ENCODE results near the gene CYBC1.
"Not testable (repeated sequence)": the region's sequence is repeated elsewhere in the genome, so short reads cannot be mapped to it uniquely, and the experiment has no call there.

CYBC1 gene

DNA sequence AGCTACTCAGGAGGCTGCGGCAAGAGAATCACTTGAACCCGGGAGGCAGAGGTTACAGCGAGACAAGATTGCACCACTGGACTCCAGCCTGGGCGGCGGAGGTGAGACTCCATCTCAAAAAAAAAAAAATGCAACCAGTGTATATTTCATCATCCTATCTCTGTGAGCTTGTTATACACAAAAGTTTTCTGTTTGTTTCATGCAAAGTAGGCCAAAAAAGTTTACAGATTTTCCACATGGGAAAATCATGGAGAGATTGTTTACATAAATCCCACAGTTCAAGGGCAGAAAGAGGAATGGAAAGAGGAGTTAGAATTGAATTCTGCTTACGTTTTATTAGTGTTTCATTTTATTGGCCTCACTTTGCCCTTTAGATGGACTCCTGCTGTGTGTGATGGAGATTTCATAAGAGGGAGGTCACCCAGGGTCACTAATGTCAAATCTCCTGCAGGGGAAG lies 32.7 kb upstream of the CYBC1 start:
- intact Hi-C loops (cut with DNase I), result no loop called here
- DNase-seq, result no peak

DNA sequence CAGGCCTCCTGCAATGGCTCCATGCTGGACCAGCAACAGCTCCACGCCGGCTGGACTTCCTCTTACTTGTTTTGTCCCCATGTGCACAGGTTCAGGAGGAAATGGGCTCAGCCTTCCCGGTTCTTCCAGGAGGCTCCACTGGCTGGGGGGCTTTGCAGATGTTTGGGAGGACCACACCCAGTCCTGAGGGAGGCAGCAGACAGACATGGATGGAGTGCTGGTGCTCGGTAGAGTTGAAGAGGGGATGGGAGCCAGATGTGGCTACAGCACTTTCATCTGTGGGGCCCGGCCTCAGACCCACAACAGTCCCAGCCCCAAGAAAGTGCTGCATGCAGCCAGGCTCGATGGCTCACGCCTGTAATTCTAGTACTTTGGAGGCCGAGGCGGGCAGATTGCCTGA lies 29.8 kb upstream of the CYBC1 start:
- DNase-seq, result no peak
- intact Hi-C loops (cut with DNase I), result no loop called here

DNA sequence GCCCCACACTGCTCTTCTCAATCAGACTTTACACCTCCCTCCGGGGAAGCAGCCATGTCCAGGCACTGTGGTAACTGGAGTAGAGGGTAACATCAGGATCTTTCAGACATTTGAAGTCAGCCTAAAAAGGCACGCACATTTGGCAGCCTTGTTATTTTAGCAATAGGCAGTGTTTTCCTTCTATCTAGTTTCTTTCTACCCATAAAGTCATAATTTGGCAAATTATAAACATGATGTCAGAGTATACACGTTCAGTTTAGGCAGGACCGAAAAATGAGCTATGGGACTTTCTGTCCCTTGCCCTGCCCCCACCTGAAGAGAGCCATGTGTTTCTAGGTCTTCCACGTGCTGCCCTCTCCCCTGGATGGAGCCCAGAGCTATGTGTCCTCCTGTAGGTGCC lies 29.1 kb upstream of the CYBC1 start:
- intact Hi-C loops (cut with DNase I), result no loop called here
- DNase-seq, result no peak

DNA sequence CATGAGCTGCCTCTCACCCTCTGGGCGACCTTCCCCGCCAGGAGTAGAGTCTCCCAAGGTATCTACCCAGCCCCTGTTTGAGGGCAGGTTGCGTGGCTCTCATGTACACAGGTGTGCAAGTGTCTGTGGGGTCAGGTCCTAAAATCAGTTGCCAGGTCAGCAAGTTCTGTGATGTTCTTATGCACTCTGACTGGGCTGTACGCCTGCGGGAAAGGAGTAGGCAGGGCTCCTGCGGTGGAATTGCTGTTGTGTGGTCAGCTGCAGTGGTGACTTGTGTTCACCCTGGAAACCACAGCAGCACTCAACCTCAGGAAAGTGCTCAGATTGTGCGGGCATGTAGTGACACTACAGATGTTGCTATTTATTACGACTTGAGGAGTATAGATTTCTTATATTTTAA lies 27.4 kb upstream of the CYBC1 start:
- intact Hi-C loops (cut with DNase I), result no loop called here
- no peak for DNase-seq

DNA sequence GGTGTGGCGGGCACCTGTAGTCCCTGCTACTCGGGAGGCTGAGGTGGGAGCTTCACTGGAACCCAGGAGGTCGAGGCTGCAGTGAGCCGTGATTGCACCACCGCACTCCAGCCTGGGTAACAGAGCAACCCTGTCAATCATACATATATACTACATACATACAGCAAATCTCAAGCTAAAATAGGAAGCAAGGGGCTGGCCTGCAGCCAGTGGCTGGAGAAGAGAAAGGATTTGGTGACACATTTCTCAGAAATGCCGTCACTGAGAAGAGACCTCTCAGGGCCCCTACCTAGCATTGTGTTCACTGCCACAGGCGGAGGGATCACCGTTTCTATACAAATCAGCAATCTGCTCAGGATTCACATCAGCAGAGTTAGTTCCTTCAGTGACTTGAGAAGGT lies 24.9 kb upstream of the CYBC1 start:
- no peak for DNase-seq
- intact Hi-C loops (cut with DNase I), result no loop called here

DNA sequence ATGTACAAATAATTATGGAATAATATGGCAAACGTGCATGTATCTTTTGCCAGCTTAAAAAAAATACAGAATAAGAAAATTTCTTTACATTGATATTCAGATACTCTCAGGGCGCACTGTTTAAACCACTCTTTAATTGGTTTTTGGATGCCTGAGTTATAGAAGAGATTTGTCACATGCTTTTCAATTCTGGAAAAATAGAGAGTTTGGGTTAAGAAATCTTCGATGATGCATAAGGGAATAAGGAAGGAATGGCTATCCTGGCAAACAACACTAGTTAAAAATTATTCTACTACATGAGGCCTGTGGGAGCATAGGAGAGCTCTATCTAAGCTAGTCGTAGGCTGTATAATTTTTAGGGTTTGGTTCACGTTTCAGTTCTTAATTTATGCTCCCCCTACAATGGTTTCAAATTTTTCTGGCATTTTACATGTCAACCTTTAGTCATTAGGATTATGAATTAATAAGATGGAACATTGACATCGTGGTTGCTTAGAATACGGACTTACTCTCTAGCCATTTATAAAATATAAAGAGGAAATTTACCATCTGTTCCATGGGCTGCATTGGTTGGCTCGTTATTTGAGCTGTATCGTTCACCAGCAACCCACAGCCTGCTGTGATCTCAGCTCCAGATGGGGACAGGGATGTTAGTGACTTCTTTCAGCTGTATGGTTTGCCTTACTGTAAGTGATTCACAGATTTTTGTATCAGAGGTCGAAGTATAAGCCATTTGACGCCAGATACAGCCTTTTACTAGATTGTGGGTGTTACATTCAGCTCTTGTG lies 23.9 kb upstream of the CYBC1 start:
- DNase-seq, result no peak
- intact Hi-C loops (cut with DNase I), result no loop called here

DNA sequence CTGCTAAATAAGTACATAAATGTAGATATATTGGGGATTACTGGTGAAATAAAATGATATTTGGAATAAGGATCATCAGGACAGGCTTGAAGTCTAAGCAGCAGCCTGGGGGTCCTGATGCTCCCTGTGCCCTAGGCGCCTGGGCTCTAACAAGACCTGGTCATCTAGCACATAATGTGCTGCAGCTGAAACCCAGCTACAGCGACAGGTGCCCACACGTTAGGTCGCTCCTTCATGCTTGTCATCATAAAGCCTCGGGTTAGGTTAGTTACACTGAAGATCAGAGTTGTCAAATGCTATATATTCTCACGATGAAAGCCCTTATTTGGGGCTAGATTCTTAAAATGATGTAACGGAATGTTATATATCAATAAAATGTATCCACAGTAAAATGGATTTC lies 19.5 kb upstream of the CYBC1 start:
- intact Hi-C loops (cut with DNase I), result no loop called here
- no peak for DNase-seq

DNA sequence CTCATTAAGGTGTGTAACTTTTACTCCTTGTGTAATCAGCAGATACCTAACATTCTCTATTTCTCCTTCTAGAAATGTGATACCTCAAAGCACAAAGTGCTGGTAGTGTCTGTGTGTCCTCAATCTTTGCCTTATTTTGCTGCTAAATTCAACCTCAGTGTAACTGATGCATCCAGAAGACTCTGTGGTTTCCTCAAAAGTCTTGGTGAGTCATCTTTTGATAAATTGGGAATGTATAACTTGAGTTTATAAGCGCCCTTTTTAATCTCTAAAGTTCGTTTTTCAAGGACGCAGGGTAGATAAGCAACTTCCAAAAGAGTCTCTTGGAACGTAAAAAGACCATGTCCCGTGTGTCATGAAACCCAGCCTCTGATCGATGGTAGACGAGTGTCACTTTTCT lies 18.1 kb upstream of the CYBC1 start:
- intact Hi-C loops (cut with DNase I), result no loop called here
- DNase-seq, result no peak

DNA sequence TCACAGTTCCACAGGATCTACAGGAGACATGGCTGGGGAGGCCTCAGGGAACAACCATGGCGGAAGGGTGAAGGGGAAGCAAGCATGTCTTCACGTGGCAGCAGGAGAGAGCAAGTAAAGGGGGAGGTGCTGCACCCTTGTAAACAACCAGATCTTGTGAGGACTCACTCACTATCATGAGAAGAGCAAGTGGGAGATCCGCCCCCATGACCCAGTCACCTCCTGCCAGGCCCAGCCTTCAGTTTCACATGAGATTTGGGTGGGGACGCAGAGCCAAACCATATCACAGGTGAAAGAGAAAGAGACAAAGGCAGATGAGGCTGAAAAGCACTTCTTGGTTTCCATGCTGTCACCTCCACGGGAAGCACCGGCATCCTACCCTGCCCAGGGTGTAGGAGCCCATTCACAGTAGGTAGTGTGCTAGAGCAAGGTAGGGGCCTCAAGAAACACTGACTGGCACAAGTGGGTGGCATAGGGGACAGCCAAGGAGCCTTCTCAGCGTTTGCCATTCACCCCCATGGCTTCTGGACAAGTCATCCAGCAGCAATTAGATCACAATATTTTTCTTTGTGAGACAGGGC lies 14.6 kb upstream of the CYBC1 start:
- DNase-seq, result peak in 2 of 42 donors; percentile 26 to 43
- intact Hi-C loops (cut with DNase I), result no loop called here

DNA sequence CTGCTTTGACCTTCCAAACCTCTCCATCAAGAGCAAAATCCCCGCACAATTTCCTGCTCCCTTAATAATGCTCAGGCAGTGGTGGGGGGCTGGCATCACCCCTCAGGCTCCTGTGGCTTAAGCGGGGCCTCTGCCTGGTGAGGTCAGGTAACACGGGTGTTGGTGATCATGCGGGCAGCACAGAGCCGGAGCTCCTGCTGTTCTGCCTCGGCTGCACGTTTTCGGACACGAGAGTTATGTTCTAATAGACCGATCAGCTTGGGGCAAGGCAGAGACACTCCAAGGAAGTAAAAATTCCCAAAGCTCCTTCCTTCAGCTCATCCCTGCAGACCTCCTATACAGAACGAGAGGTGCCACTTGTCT lies 14.0 kb upstream of the CYBC1 start:
- intact Hi-C loops (cut with DNase I), result no loop called here
- DNase-seq, result no peak

DNA sequence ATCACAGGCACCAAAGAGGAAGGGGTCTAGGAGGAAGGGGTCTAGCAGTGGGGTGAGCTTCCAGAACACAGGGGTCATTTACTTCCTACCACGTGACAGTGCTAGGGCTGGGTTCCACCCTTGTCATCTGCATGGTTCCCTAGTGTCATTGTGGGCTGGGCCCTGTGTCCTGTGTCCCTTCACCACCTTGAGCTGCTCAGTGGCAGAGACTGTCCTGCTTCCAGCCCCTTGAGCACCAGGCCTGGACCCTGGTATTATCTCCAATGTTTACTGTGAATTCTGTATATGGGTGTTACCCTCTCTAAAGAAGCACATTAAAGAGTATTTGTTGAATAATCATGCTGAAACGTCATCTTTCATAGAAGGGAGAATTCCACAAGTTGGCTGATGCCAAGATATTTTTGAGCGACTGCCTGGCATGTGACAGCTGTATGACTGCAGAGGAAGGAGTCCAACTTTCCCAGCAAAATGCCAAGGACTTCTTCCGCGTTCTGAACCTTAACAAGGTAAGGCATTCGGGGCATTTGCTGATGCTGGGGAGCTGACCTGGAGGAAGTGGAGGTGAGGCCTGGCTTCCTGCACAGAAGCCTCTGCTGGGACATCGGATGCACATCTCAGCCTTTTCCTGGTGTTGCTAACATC lies 13.5 kb upstream of the CYBC1 start:
- DNase-seq, result no peak
- intact Hi-C loops (cut with DNase I), result no loop called here

DNA sequence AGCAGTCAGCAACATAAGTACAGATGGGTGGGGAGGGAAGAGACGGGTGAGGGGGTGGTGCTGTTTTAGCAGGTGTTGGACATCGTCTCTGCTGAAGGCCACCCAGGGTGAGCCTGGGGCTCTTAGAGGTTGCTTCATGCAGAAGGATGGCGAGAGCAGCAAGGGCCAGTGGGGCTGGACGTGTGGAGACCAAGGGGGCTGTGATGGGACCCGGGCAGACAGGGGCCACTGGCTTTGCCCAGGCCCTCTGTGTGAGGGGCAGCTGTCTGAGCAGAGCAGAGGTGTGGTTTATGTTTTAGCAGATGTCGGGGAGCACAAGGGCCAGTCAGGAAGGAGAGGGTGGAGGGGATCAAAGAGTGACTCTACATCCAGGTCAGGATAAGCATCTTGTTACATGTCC lies 12.8 kb upstream of the CYBC1 start:
- DNase-seq, result no peak
- intact Hi-C loops (cut with DNase I), result no loop called here

DNA sequence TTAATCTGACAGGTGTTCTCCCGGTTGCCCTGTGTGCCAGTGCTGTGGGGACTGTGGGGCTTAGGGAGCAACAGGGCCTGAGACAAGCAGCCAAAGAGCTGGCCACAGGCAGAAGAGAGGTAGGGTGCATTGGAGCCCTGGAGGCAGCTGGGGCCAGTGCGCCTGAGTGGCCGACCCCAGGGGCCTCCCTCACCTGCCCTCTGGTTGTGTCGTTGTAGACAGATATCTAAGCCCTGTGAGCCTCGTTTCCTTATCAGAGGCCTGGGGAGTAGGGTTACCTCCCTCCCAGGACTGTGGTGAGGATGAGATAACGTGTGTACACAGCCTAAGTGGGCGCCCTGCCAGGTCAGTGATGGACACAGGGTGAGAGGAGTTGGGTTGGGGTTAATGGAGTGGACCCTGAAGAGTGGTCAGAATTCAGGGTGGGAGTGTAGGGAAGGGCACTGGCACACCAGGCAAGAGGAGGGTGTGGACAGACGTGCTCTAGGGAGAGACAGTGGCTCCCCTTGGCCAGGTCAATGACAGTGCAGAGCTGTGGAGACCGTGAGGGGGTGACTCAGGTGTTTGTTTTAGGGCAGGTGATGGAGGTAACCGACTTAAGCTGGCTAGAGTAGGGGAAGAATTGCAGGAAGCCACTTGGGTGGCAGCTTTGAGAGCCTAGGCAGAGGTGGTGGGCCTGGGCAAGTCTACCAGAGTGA lies 11.4 kb upstream of the CYBC1 start:
- intact Hi-C loops (cut with DNase I), result no loop called here
- DNase-seq, result no peak

DNA sequence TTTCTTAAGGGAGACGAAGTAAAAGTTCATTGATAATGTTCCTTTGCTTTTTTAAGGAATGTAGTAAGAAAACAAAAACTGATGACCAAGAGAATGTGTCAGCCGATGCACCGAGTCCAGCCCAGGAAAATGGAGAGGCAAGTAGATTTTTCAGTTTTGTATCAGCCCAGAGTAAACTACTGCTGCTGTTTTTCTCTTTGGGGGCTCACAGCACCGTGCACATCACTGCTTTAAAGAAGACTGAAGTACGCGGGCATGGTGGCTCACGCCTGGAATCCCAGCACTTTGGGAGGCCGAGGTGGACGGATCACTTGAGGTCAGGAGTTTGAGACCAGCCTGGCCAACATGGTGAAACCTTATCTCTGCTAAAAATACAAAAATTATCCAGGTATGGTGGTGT lies 9.4 kb upstream of the CYBC1 start:
- intact Hi-C loops (cut with DNase I), result loop anchor here (10.0 kb wide), 1 partner anchor 55 kb away; the partner anchor contains the start of gene FOXK2
- DNase-seq, result not testable (repeated sequence)

DNA sequence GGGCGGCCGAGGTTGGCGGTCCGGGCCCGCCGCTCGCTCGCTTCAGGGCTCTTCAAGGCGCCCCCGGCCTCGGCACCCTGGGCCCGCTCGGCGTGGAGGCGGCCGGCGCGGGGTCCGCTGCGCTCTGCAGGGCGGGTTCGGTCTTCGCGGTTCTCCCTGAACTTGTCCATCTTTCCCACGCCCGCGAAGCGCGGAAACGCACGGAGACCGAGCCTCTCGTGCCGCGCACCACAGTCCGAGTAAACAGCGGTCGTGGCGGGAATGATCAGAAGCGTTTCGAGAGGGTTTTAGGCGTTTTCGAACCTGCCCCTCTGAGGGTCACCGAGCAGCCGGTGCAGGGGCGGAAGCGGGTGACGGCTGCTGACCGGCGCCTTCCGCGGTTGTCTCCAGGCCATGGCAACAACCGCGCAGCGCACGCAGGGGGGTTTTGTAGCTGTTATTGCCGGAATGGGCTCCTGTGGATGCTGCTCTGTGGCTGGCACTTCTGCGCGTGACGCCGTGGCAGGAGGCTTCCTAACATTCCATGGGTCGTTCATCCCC lies 8.4 kb upstream of the CYBC1 start:
- peak in 3 of 42 donors; percentile 42 to 43 (median 42) for DNase-seq
- intact Hi-C loops (cut with DNase I), result loop anchor here (10.0 kb wide), 1 partner anchor 56 kb away; the partner anchor contains the start of gene FOXK2

DNA sequence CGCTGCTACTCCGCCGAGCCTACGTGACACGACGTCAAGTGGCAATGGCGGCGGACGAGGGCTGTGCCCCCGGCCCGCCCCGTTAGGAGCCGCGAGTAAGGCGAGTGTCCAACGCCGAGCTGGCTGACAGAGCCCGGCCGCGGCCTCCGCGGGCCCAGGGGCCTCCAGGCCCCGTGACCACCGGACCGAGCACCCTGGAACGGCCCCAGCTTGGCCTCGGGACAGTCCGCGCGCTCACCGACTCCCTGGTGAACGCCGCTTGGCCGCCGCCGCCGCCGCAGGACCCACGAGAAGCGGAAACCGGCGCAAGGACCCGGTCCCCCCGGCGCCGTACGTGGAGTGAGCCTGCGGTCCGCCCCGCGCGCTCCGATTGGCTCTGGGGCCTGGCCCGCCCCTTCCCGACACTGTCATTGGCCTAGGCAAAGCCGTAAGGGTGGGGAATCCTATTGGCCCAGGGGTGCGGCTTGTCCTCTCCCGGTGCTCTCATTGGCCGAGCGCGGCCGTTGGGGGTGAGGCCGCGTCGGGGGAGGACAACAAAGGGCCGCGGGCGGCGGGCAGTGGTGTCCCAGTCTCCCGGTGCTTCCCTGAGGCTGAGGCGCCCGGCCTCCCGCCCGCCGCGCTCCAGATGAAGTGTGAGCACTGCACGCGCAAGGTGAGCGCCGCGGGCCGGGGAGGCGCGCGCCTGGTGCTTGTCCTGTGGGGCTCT lies 7.8 kb upstream of the CYBC1 start, which contains the start of gene NARF:
TSS of gene NARF (plus strand) at position 563 of the 706 bp plus-strand sequence. CDS start at position 626, 63 bp downstream.
- DNase-seq, result peak; percentile 96 to 100 (median 99)
- intact Hi-C loops (cut with DNase I), result loop anchor here (10.0 kb wide), 1 partner anchor 56 kb away; the partner anchor contains the start of gene FOXK2

DNA sequence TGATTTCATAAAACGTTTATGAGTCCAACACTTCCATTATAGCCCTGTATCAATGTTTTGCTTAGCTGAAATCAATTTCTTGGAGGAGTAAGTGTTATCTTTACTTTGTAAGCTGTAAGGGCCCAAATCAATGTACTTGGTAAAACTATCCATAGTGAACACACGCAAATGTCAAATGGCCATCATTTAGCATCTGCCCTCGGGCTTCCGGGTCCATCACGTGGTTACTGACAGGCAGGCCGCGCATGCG lies 7.3 kb upstream of the CYBC1 start:
- intact Hi-C loops (cut with DNase I), result loop anchor here (10.0 kb wide), 1 partner anchor 57 kb away; the partner anchor contains the start of gene FOXK2

DNA sequence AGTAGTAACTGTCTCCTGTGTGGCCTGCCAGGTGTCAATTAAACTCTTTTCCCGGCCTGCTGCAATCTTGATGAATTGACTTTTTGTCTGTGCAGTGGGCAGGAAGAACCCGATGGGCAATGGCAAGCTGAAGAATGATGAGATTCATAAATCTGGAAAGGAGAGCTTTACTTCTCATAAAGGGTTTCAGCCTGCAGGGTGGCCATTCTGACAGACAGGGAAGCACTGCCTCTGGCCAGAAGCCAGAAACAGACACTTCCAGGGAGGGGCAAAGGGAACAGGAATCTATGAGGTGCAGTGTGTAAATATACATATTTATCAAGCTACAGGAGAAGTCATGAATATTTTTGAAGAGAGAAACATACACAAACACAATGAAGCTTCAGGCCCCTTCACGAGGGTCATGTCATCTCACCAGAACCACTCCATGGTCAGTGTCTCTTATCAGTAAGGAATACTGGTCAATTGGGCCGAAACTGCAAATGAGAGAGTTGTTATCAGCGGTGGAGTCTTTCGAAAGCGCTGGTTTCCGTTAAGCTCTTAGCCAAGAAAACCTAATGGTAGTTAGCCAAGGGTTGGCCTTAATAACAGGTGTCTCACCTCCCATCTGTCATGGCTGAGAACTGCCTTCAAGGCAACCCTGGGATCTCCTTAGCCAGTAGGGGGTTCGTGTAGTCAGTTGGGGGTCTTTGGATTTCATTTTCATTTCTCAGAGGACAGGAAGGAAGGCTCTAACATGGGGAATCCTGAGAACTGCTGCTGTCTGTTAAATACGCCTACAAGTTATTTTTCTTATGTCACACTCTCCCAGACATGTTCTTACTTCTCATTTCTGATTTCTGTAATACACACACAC lies 6.7 kb upstream of the CYBC1 start:
- intact Hi-C loops (cut with DNase I), result loop anchor here (10.0 kb wide), 1 partner anchor 58 kb away; the partner anchor contains the start of gene FOXK2
- DNase-seq, result no peak

More for the DNA sequence above, 7.3 kb upstream of the CYBC1 start:
- peak in 24 of 42 donors; percentile 88 to 97 (median 93) for DNase-seq
